Upper lobe of right lung (tissue), 1 donor: ENCODE measurements around the gene PRRC2A. TPM values are rescaled to one million over a fixed set of nuclear protein-coding genes. Genes with fewer than 3 reads are reported as not detected.

Experiments
- ATAC-seq: fragments of 200-7000 bp; cut with Tn5 transposase; one replicate; pipeline ENCODE4 v1.9.1; 2020; ENCODE audit warnings: mild to moderate bottlenecking, moderate library complexity
- DNase-seq: peaks from one replicate; pipeline ENCODE4 v3.0.0-alpha.2; 2020
- H3K27ac ChIP-seq: fragments of 200-600 bp; one replicate; pipeline ENCODE4 v1.8.0; 2022
- H3K27me3 ChIP-seq: fragments of 200-600 bp; one replicate; pipeline ENCODE4 v1.8.0; 2022; ENCODE audit warnings: mild to moderate bottlenecking
- H3K36me3 ChIP-seq: fragments of 200-600 bp; one replicate; pipeline ENCODE4 v1.8.0; 2022
- H3K4me1 ChIP-seq: fragments of 200-600 bp; one replicate; pipeline ENCODE4 v1.8.0; 2022
- H3K4me3 ChIP-seq: fragments of 200-600 bp; one replicate; pipeline ENCODE4 v1.8.0; 2022; ENCODE audit warnings: mild to moderate bottlenecking
- H3K9me3 ChIP-seq: fragments of 200-600 bp; one replicate; pipeline ENCODE4 v1.8.0; 2022
- CTCF ChIP-seq: fragments of 200-600 bp; IDR thresholded peaks from one replicate; pipeline ENCODE4 v1.8.0; 2022; ENCODE audit warnings: antibody characterized with exemption
- intact Hi-C: fragments of 100-400 bp; cut with DNase I; formaldehyde crosslinking; loops from one replicate; pipeline ENCODE4 v1.11.0; 2022
- total RNA-seq: library from RNA; stranded (reverse); fragmentation: NEBNext Ultra II Directional; extraction: Animal tissue kit (Norgen Biotek cat#: 25700); gene quantifications from one replicate; pipeline ENCODE4 v1.2.1, GENCODE V29; 2021
- donor health status: DM: no; HTN: yes; CAD: no; lungs with severe emphysema.

The PRRC2A gene
- total RNA-seq, 1 donor from 2014 or later: 138 TPM

DNA sequence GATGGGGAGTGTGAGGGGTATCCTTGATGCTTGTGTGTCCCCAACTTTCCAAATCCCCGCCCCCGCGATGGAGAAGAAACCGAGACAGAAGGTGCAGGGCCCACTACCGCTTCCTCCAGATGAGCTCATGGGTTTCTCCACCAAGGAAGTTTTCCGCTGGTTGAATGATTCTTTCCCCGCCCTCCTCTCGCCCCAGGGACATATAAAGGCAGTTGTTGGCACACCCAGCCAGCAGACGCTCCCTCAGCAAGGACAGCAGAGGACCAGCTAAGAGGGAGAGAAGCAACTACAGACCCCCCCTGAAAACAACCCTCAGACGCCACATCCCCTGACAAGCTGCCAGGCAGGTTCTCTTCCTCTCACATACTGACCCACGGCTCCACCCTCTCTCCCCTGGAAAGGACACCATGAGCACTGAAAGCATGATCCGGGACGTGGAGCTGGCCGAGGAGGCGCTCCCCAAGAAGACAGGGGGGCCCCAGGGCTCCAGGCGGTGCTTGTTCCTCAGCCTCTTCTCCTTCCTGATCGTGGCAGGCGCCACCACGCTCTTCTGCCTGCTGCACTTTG, 45.1 kb upstream of the PRRC2A start, which contains the start of gene TNF:
TNF (plus strand) TSS at position 231 of the 567 bp plus-strand sequence; CDS start at position 408, 177 bp downstream.
- DNase-seq (peak; percentile 69), ATAC-seq (peak; percentile 71)
- Histone ChIP-seq H3K27me3 (no peaks in the 10 kb centered on the region), H3K36me3 (no peaks in the 10 kb centered on the region), H3K9me3 (no peaks in the 10 kb centered on the region), H3K4me3 (peak within 1 kb of the TSS; percentile 48), H3K27ac (peak within 1 kb of the TSS; percentile 55), H3K4me1 (no peaks in the 10 kb centered on the region)
- intact Hi-C loops: no loop called here
- no peak for TF ChIP-seq CTCF

DNA sequence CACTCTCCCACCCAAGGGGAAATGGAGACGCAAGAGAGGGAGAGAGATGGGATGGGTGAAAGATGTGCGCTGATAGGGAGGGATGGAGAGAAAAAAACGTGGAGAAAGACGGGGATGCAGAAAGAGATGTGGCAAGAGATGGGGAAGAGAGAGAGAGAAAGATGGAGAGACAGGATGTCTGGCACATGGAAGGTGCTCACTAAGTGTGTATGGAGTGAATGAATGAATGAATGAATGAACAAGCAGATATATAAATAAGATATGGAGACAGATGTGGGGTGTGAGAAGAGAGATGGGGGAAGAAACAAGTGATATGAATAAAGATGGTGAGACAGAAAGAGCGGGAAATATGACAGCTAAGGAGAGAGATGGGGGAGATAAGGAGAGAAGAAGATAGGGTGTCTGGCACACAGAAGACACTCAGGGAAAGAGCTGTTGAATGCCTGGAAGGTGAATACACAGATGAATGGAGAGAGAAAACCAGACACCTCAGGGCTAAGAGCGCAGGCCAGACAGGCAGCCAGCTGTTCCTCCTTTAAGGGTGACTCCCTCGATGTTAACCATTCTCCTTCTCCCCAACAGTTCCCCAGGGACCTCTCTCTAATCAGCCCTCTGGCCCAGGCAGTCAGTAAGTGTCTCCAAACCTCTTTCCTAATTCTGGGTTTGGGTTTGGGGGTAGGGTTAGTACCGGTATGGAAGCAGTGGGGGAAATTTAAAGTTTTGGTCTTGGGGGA, 44.4 kb upstream of the PRRC2A start:
- Histone ChIP-seq H3K9me3 (no peaks in the 10 kb centered on the region), H3K27me3 (no peaks in the 10 kb centered on the region), H3K36me3 (no peaks in the 10 kb centered on the region), H3K27ac (peak overlapping the region; percentile 55), H3K4me3 (peak overlapping the region; percentile 48), H3K4me1 (no peaks in the 10 kb centered on the region)
- no peak for TF ChIP-seq CTCF
- DNase-seq (no peak), ATAC-seq (no peak)
- intact Hi-C loops: no loop called here

- peaks cover 7% of the 10 kb centered on the region for H3K4me1 ChIP-seq
- DNase-seq (no peak), ATAC-seq (no peak)
- no peaks in the 10 kb centered on the region for H3K9me3 ChIP-seq
- H3K27me3 ChIP-seq: no peaks in the 10 kb centered on the region
- no peak for TF ChIP-seq CTCF
- peak overlapping the region; percentile 48 for H3K4me3 ChIP-seq
- no peaks in the 10 kb centered on the region for H3K36me3 ChIP-seq
- no peak overlapping the region for H3K27ac ChIP-seq
- intact Hi-C loops: no loop called here
Observed at GRCh38 chr6:31576897-31577578, 43.5 kb upstream of the PRRC2A start.

GRCh38 chr6:31577579-31577966, 42.9 kb upstream of the PRRC2A start:
- DNase-seq (no peak), ATAC-seq (no peak)
- intact Hi-C loops: no loop called here
- Histone ChIP-seq H3K27ac (no peak overlapping the region), H3K9me3 (no peaks in the 10 kb centered on the region), H3K4me3 (no peak overlapping the region), H3K27me3 (no peaks in the 10 kb centered on the region), H3K36me3 (no peaks in the 10 kb centered on the region), H3K4me1 (peaks cover 7% of the 10 kb centered on the region)
- TF ChIP-seq CTCF: no peak

GRCh38 chr6:31578184-31579118, 42.1 kb upstream of the PRRC2A start:
- TF ChIP-seq CTCF: no peak
- Histone ChIP-seq H3K36me3 (no peaks in the 10 kb centered on the region), H3K27ac (no peak overlapping the region), H3K27me3 (no peaks in the 10 kb centered on the region), H3K9me3 (no peaks in the 10 kb centered on the region), H3K4me3 (no peak overlapping the region), H3K4me1 (peaks cover 7% of the 10 kb centered on the region)
- DNase-seq (no peak), ATAC-seq (no peak)
- intact Hi-C loops: no loop called here
